ENCODE results near the gene DDX10. TPM values are rescaled to one million over a fixed set of nuclear protein-coding genes. Genes with fewer than 3 reads are reported as not detected.

The DDX10 gene
- total RNA-seq, 1 experiment from 2014 or later: 48.3 TPM

- Histone ChIP-seq H3K56ac (ENCODE audit: insufficient read length, low read depth, low read length) (no peak overlapping the region), H3K9ac (ENCODE audit: extremely low read depth, insufficient read length, low read length) (no peak overlapping the region), H2BK20ac (ENCODE audit: low read depth, low read length, poor library complexity, severe bottlenecking) (no peak overlapping the region), H2BK5ac (ENCODE audit: insufficient read length, low read length) (no peak overlapping the region), H3K14ac (ENCODE audit: insufficient read depth, low read length) (no peak overlapping the region), H3K18ac (ENCODE audit: insufficient read length, low read depth, low read length) (no peak overlapping the region), H4K5ac (ENCODE audit: insufficient read length, low read depth, low read length) (no peak overlapping the region), H2BK120ac (ENCODE audit: low read depth, low read length, poor library complexity, severe bottlenecking) (no peak overlapping the region), H3K23me2 (ENCODE audit: insufficient read length, low read depth, low read length, poor library complexity, severe bottlenecking) (no peaks in the 10 kb centered on the region), H3K4ac (ENCODE audit: low read depth, low read length) (no peak overlapping the region), H3T11ph (ENCODE audit: low read length) (no peak overlapping the region), H3K4me1 (ENCODE audit: insufficient read depth, low read length) (no peaks in the 10 kb centered on the region), H3K4me2 (ENCODE audit: insufficient read depth, insufficient read length, low read length) (no peak overlapping the region), H2AK5ac (ENCODE audit: insufficient read length, low read length) (no peak overlapping the region), H4K20me1 (ENCODE audit: control insufficient read depth, insufficient read depth, insufficient read length) (no peaks in the 10 kb centered on the region), H2AFZ (ENCODE audit: low read length) (no peak overlapping the region), H3K79me2 (ENCODE audit: insufficient read depth, low read length) (0 out of 2 replicates have a peak, but pooled peaks cover 2% of the 10 kb centered on the region), H4K91ac (ENCODE audit: insufficient read length, low read depth, low read length) (no peak overlapping the region), H2BK15ac (ENCODE audit: low read depth, low read length) (no peak overlapping the region), H3K9me3 (ENCODE audit: control insufficient read depth, low read depth, low read length) (no peaks in the 10 kb centered on the region), H4K8ac (replicated peaks; ENCODE audit: insufficient read length, low read depth, low read length) (no peak overlapping the region), H3K27me3 (ENCODE audit: insufficient read depth, low read length) (no peaks in the 10 kb centered on the region), H2BK12ac (ENCODE audit: insufficient read length, low read depth, low read length) (no peak overlapping the region), H3K27ac (ENCODE audit: insufficient read length, low read depth, low read length) (no peak overlapping the region), H3K79me1 (ENCODE audit: insufficient read depth, low read depth, low read length, poor library complexity, severe bottlenecking) (no peaks in the 10 kb centered on the region), H3K23ac (ENCODE audit: insufficient read length, low read depth, low read length) (no peak overlapping the region)
- Mint-ChIP-seq H3K9me3 (peaks cover 0 to 3% of the 10 kb centered on the region in 2 experiments; a peak in 1 of 5 replicates), H3K4me1 (no peaks in the 10 kb centered on the region), H3K36me3 (ENCODE audit: insufficient read depth in 1 of 3, low read depth in 3 of 3) (no peaks in the 10 kb centered on the region; a peak in 1 of 7 replicates), H3K27me3 (ENCODE audit: low read depth) (no peaks in the 10 kb centered on the region), H3K4me3 (no peak overlapping the region), H3K27ac (no peak overlapping the region)
- WGBS (ENCODE audit: extremely low coverage, insufficient read length, low lambda C conversion rate): no CpG with 5 or more reads among the region's 3 CpGs
- no peak for TF ChIP-seq CTCF (conservative IDR thresholded peaks at IDR 0.05)
- DNase-seq: no peak
These were observed 159.7 kb downstream of the DDX10 start for GRCh38 chr11:108824545-108824944.
